NB4 (cell line): Measurements from ENCODE around the gene TYW1B.

Experiments
- POLR2A ChIP-seq: IDR thresholded peaks from 2 replicates; pipeline ENCODE4 v1.6.1; 2011; ENCODE audit warnings: mild to moderate bottlenecking; ENCODE audit not compliant: insufficient read length; ENCODE audit errors: extremely low read depth
- TF ChIP-seq, protein P1 (sequence below): IDR thresholded peaks from one replicate; pipeline ENCODE4 v1.5.1; 2012; ENCODE audit warnings: low read depth, low read length
- TF ChIP-seq, protein P2 (sequence below): IDR thresholded peaks from 2 replicates; pipeline ENCODE4 v1.6.1; 2011; ENCODE audit warnings: low read depth, low read length

DNA sequence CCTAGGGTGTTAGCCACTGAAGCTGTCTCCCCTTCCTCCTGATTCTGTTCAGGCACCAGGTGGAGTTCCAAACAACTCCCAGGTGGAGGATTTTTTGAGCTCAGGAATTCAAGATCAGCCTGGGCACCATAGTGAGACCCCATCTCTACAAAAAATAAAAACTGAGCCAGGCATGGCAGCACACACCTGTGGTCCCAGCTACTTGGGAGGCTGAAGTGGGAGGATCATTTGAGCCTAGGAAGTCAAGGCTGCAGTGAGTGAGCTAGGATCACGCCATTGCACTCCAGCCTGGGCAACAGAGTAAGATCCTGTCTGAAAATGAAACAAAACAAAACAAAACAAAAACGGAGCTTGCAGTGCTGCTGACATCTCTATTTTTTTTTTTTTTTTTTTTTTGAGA is 287.1 kb downstream of the TYW1B start:
- TF ChIP-seq, protein P1, sequence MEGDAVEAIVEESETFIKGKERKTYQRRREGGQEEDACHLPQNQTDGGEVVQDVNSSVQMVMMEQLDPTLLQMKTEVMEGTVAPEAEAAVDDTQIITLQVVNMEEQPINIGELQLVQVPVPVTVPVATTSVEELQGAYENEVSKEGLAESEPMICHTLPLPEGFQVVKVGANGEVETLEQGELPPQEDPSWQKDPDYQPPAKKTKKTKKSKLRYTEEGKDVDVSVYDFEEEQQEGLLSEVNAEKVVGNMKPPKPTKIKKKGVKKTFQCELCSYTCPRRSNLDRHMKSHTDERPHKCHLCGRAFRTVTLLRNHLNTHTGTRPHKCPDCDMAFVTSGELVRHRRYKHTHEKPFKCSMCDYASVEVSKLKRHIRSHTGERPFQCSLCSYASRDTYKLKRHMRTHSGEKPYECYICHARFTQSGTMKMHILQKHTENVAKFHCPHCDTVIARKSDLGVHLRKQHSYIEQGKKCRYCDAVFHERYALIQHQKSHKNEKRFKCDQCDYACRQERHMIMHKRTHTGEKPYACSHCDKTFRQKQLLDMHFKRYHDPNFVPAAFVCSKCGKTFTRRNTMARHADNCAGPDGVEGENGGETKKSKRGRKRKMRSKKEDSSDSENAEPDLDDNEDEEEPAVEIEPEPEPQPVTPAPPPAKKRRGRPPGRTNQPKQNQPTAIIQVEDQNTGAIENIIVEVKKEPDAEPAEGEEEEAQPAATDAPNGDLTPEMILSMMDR: no peak
- no peak for TF ChIP-seq POLR2A
- TF ChIP-seq, protein P2, sequence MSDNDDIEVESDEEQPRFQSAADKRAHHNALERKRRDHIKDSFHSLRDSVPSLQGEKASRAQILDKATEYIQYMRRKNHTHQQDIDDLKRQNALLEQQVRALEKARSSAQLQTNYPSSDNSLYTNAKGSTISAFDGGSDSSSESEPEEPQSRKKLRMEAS: no peak
